HG03457 (cell line): ENCODE measurements around the gene ATP12A.

Experiments used
- ATAC-seq: cut with Tn5 transposase; IDR thresholded peaks from one replicate; pipeline ENCODE4 v1.9.1; 2021; ENCODE audit warnings: moderate number of reproducible peaks; ENCODE audit not compliant: unreplicated experiment

Gene ATP12A

DNA sequence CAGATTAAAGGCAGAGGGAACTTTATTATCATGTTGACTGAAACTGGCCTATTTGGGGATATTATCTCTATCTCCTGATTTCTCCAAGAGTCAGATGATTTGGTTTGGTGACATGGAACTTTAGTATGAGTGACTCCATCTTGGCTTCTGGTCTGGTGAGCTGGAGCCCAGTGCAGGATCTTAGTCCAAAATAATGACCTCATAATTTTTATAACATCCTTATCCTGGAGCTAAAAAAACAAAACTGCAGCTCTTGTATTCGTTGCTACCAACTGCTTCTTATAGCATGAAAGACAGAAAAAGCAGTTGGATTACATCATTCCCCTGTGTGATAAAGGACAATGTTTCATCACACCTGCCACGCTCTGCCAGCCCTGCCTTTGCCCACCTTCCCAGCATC, 44.5 kb downstream of the ATP12A start:
- ATAC-seq: no peak

DNA sequence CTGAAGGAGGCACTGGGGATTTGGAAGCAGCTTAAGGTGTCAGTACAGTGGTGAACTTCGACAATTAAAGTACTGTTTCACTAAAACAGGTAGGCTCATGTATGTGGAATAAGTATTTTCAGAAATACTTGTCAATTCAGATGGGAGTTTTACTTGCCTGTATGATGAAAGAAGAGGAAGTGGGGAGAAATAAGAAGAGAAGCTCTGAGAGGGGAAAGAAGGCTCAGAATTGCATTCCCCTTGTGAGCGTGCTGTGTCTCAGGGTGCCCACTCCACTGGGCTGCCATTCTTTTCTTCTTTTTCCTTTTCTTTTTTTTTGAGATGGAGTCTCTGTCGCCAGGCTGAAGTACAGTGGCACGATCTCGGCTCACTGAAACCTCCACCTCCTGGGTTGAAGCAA, 45.2 kb downstream of the ATP12A start:
- no peak for ATAC-seq

DNA sequence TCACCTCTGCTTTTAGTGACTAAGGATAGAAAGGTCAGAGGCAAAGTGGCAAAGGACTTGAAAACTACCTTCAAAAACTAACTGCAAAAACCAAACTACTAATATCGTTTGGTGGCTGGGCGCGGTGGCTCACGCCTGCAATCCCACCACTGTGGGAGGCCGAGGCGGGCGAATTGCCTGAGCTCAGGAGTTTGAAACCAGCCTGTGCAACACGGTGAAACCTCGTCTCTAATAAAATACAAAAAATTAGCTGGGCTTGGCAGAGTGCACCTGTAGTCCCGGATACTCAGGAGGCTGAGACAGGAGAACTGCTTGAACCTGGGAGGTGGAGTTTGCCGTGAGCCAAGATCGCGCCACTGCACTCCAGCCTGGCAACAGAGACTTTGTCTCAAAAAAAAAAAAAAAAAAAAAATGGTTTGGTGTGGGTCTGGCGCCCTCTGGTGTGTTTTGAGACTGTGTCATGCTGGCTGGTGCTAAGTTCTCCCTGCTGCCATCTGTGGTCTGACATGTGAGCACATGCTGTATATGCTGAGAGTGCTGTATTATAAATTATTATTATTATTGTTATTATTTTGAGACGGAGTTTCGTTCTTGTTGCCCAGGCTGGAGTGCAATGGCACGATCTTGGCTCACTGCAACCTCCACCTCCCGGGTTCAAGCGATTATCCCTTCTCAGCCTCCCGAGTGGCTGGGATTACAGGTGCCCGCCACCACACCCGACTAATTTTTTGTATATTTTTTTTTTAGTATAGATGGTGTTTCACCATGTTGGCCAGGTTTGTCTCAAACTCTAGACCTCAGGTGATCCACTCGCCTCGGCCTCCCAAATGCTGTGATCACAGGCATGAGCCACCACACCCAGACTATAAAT, 47.8 kb downstream of the ATP12A start:
- ATAC-seq: peak; percentile 45

DNA sequence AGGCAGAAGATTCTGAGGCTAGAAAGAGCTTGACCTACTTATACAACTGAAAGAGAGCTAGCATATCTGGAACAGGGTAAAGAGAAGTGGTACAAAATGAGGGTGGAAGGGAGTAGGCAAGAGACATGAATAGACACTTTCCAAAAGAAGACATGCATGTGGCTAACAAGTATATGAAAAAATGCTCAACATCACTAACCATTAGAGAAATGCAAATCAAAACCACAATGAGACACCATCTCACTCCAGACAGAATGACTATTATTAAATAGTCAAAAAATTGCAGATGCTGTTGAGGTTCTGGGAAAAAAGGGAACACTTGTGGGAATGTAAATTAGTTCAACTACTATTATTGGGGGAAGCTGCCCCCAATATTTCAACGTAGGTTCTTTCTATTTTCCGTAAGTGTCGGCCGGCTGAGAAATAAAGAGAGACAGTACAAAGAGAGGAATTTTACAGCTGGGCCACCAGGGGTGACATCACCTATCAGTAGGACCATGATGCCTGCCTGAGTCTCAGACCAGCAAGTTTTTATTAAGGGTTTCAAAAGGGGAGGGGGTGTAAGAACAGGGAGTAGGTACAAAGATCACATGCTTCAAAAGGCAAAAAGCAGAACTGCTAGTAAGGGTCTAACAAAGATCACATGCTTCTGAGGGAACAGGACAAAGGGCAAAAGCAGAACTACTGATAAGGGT, 50.8 kb downstream of the ATP12A start:
- peak; percentile 65 for ATAC-seq

DNA sequence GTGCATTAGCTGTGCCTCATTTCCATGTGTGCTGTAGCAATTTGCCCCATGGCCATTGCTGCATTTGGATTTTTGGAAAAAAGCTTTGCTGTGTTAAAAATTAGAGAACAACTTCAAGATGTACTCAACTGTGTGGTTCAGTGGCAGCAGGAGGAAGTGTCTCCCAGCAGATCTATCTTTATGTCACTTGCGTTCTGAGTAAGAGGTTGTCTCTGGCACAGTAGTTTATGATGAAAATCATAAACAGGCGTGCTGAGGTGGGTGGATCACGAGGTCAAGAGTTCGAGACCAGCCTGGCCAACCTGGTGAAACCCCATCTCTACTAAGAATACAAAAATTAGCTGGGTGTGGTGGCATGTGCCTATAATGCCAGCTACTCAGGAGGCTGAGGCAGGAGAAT, 54.7 kb downstream of the ATP12A start:
- ATAC-seq: no peak

DNA sequence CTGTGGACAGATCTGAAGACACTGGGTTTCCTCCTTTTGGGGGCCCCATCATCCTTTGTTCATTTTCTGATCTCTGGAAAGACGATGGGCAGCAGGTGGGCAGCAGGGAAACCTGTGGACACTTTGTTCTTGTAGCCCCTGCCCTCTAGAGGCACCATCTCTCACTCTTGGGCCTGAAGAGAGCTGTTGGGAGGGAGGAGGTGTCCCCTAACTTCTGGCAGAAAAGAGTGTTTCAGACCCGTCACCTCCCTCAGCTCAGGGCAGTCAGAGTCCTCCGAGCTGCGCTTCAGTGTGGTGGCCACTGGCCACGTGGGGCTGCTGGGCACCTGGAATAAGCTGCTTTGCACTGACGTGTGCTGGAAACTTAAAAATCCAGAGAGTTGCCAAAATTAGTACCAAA, 56.8 kb downstream of the ATP12A start:
- no peak for ATAC-seq

DNA sequence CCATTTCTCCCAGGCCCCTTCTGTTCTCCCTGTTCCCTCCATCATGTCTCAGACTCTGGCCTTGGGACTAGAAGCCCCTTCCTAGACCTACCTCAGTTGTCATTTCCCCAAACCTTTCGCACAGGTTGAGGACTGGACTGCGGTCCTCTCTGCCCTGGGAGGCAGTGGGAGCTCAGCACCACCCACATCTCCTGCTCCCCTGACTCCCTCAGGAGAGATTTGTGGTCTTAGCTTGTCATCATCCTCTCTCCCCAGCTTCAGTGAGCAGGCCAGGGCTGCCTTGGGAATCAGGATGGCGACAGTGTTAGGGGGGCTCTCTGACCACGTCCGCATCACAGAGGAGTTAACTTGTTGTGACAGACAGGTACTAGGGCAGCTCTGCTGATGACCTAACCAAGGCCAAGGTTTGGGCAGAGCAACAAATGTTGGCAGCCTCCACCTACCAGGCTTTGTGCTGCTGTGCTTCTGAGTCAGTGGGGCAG, 58.2 kb downstream of the ATP12A start:
- no peak for ATAC-seq

DNA sequence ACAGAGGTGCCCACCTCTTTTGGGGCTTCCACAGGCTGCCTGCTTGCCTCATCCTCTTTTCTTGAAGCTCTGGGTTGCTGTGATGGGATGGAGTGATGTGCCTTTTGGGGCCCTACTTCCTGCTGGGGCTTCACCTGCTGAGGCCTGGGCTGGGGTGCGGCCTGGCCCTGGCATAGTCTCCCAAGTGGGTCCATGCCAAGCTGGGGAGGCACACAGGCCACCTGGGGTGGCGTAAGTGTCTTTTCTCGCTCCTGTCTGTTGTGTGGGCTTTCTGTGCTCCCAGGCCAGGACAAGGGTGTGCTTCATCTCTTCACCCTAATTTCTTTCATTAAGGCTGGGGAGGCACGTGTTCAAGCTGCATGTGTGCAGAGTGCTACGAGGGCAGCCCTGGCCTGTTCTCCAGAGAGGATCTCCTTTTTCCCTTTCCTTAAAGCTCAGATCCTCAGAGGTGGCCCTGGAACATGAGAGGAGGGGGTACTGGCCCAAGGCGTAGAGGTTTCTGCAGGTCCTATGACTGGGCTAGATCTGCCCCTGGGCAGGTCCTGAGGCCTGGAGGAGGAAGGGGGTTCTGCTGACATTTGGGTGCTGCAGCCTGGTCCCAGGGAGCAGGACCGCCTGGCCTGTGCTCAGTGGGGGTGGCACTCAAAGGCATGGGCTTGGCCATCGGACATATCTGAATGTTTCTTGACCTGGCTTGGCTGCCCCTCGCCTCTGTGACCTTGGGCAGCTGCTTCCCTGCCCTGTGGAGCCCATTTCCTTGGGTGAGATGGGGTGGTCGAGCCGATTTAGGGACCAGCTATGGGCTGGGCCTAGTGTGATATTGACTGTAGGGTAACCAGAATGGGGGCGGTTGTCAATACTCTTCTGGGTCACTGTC, 60.0 kb downstream of the ATP12A start:
- no peak for ATAC-seq

DNA sequence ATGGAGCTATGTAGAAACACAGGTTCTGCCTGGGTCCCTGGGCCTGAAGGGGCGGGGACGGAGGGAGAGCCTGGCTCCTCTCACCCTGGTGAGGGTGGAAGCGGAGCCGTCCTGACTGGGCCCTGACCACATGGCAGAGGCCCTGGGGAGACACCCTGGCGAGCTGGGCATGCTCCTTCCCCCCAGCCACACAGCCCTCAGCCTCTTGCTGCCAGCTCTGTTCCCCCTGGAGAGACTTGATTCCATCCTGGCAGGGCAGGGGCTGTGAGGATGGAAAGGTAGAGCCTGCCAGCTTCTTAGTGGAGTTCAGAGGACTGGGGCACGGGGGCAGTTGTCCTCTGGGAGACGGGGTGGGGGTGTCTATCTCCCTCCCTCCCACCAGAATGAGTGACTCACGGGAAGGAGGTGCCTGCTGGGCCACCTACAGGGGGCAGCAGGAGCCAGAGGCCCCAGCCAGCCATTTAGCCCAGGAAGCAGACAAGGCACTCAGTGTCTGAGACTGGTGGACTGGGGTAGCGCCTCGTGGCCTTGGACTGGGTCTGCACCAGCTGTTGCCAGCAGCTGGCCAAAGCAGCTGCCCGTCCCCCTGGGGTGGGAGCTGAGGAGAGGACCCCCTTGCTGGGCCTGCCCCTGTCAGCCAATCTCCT, 60.9 kb downstream of the ATP12A start:
- ATAC-seq: no peak

DNA sequence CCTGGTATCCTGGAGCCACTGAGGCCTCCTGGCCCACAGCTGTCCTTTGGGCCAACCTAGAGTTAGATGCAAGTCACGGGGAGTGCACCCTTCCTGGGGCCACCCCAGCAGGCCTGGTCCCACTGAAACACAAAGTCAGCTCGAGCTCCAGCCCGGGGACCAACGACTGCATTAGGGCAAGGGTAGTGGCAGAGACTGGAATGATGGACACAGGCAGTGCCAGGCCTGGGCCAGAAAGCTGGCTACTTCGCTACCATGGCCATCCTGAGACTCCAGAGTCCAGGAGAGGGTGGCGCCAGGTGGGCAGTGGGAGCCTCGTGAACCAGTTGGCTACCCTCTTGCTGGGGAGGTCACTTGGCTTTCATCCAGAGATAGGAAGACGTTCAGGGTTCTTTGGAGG, 61.6 kb downstream of the ATP12A start:
- ATAC-seq: no peak

DNA sequence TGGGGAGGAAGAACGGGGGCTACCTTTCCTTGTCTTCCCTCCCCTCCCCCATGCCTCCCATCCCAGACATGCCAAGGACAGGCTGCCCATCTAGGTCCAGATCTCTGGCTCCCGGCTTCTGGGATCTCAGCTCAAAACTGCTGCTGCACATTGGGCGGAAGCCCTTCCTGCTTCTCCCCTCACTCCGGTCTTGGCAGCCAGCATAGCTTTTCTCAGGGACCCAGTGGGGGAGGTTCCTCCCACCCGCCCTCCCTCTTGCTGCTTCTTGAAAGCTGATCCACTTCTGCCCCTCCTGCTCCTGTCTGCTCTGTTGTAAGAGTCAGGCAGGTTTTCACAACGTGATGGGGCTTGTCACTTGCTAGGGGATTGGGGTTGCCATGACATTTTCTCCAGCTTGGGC, 62.1 kb downstream of the ATP12A start:
- no peak for ATAC-seq

DNA sequence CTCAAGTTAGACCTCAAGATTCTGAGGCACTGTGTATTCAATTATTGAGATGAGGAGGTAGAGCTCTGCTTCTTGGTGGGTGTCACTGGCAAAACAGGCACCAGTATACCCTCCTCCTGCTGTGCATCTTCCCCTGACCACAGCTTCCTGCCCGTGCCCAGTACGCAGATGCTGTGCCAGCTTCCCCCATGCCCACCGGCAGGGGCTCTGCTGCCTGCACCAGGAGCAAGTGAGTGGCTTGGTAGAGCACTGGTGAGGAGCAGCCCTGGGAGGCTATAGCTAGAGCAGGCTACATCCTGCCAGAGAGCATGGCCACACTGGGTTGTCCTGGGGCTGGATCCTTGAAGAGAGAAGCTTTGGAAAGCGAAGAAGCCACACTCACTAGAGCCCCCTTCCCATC, 62.8 kb downstream of the ATP12A start:
- no peak for ATAC-seq

DNA sequence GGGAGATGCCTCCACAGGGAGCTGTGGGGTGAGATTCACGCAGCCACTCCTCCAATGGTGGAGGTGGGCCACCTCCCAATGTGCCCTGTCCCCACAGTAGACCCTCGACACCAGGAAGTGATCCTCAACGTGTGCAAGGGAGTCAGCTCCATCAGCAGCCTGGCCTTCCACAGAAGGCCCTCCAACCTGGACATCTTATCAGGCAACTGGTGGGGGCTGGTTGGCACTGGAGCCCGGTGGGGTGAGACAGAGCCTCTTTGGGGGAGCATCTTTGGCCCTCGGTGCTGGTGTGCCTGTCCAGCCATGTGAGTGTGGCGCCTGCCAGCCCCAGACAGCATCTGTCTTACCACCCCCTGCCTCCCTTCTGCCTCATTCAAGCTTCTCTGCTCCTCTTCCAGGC, 64.0 kb downstream of the ATP12A start:
- no peak for ATAC-seq

DNA sequence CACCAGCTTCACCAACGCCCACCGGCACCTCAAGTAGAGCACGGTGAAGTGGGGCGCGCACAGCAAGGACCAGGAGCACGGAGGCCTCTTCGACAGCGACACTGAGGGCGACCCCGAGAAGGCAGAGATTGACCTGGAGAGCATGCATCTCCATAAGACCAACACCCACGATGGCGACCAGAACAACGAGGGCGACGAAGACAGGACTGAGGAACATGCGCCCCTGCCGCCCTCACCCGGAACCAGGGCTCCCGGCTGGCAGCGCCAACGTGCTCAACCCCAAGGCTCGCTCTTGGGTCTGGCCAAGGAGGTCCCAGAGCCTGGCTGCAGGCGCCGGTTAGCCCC, 65.3 kb downstream of the ATP12A start:
- no peak for ATAC-seq

DNA sequence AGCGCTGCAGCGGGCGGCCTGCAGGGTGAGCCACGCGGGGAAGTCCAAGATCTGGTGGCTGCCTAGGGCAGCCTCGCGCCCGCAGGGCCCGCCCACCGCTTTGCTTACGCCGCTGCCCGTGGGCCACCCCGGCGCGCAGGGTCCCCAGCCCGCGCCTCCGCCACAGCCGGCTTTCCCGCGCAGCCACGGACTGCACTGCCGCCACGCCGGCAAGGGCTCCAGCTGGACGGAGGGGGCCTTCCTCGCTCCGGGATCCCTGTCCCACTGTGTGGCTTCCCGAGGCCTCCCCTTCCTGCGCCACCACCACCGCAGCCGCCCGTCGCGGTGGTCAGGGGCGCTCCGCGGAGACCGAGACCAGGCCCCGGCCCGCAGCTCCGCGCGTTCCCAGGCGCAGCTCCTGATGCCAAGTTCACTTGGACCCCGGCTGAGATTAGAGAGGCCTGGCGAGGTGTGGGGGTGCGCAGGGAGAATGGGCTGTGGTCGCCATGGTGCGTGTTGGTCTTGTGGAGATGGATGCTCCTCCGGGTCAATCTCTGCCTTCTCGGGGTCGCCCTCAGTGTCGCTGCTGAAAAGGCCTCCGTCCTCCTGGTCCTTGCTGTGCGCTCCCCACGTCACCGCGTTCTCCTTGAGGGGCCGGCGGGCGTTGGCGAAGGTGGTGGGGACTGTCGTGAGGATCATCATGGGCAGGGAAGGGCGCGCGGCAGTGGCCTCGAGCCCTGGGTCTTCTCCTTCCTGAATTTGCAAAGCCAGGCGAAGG, 65.8 kb downstream of the ATP12A start:
- no peak for ATAC-seq

DNA sequence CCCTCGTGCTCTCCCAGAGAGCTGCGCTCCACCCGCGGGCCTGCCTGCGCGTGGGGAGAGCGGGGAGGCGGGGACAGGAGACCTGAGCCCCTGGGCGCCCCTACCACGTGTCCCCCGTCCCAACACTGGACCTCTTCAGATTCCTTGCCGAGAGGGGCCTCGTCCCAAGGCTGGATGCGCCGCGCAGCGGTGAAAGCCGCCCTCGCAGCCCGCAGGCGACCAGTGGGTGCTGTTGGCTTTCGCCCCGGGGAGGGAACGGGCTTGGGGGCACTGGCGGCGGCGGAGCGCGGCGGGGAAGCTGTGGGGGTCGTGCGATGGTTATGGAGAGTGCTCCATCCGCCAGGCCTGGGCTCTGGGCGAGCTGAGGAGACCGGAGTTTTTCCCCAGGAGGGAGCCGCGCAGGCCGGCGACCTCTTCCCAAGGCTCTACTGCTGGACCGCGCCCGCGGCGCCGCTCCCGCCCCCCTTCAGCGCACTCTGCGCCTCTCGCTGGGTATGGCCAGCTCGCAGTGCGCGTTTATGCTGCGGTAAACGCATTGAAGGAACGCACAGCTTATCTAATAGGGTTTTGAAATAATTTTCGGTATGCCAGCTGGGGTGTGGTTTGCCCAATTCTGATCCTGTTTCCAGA, 66.5 kb downstream of the ATP12A start:
- no peak for ATAC-seq

DNA sequence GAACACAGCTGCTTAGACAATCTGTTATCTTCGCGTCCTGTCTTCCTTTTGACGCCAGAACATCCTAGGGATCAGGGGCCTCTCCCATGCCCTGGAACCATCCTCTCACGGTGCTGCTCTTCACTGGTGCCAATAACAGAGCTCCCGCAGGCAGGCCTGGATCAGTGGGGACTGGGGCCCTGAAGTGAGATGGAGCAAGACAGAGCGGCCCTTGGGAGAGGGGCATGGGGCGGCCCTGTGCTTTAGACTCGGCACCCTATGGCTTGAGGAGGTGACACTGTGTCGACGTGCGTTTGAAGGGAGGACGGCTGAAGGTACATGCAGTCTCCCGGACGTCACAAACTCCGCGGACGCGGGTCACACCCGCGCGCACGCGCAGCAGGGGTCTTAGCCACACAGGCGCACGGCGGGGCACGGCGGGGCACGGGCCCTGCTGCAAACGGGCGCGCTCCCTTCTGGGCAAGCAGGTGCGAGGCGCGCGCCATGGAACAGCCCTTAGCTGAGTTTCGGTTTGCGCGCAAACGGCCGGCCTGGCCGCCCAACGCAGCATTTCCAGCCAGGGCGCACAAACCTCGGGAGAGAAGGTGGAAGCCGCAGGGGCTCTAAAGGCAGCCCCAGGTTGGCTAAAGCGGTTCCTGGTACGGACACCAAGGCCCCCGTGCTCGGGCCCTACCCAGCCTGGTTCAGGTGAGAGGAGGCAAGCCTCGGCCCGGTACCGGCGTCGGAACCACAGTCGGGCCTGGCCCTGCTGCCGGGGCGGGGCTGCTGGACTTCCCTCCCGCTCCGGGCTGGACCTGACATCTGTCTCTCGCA, 67.2 kb downstream of the ATP12A start:
- ATAC-seq: no peak

DNA sequence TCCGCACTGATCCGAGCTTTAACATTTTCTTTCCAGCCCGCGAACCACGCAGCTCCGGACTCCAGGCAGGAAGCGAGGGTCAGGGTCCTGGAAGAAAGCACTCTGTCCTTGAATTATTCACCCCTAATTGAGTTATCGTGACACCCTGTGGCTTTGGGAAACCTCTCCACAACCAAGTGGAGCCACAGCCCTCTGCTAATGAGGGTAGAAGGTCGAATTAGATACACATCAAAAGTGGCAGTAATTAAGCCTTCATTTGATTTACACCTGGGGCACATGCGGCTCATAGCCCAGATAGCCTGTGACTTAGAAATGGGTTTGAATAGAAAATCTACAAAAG, 67.8 kb downstream of the ATP12A start:
- no peak for ATAC-seq

DNA sequence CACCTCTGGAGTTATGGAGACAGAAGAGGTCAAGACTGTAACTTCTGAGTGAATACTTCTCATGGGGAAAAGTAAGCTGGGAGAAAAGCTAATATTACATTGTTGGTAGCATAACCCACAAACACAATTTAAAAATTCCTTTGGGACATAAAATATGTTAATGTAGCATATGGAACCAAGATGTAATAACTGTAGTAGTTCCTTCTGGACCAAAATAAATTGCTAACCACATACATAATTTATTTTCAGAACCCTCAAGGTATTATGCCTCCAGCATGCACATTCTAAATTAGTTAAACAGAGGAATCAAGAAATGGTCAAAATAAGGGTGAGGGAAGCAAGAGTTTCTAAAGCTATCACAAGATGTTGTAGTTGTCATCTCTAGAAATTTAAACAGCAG, 79.0 kb downstream of the ATP12A start:
- no peak for ATAC-seq
